ENCODE data around the gene CEP44.

GRCh38 chr4:174256277-174256713, 27.4 kb upstream of the CEP44 start:
- TF ChIP-seq, protein P1, sequence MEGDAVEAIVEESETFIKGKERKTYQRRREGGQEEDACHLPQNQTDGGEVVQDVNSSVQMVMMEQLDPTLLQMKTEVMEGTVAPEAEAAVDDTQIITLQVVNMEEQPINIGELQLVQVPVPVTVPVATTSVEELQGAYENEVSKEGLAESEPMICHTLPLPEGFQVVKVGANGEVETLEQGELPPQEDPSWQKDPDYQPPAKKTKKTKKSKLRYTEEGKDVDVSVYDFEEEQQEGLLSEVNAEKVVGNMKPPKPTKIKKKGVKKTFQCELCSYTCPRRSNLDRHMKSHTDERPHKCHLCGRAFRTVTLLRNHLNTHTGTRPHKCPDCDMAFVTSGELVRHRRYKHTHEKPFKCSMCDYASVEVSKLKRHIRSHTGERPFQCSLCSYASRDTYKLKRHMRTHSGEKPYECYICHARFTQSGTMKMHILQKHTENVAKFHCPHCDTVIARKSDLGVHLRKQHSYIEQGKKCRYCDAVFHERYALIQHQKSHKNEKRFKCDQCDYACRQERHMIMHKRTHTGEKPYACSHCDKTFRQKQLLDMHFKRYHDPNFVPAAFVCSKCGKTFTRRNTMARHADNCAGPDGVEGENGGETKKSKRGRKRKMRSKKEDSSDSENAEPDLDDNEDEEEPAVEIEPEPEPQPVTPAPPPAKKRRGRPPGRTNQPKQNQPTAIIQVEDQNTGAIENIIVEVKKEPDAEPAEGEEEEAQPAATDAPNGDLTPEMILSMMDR (IDR thresholded peaks at IDR 0.05 in 4 of 5, conservative IDR thresholded peaks at IDR 0.05 in 1 of 5), result no peak
- no peak for TF ChIP-seq POLR2A (IDR thresholded peaks at IDR 0.05)
